ENCODE data around the gene ARHGAP20.

ARHGAP20 gene

DNA sequence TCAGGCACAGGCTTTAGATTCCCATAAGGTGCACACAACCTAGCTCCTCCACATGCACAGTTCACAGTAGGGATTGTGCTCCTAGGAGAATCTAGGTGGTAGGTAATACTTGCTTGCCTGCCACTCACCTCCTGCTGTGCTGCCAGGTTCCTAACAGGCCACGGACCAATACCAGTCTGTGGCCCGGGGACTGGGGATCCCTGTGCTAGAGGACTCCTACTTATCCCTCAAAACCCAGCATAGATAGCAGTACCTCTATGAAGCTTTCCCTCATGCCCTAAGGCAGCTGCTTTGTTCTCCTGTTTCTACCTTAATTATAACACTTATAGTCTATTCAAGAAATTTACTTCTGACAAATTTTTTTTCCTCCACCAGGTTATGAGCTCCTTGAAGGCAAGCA is 36.7 kb downstream of the ARHGAP20 start:
- 0 out of 2 replicates have a peak, but pooled peaks cover 2% of the 10 kb centered on the region for H3K9me2 ChIP-seq (replicated peaks; ENCODE audit: insufficient read depth, low read length)
- H3K36me3 ChIP-seq (replicated peaks; ENCODE audit: insufficient read depth, low read length): no peaks in the 10 kb centered on the region
- no peaks in the 10 kb centered on the region for H3K4me1 ChIP-seq (ENCODE audit: low read length)
- no peaks in the 10 kb centered on the region for H4K20me1 ChIP-seq (ENCODE audit: insufficient read depth, low read length)
- no peak overlapping the region for H3K27ac ChIP-seq (ENCODE audit: low read length)
- no peak for TF ChIP-seq EZH2phosphoT487 (IDR thresholded peaks at IDR 0.05; ENCODE audit: low read length)
- no peak for TF ChIP-seq EZH2 (optimal IDR thresholded peaks at IDR 0.05; ENCODE audit: low read depth, low read length)
- TF ChIP-seq, protein P1, sequence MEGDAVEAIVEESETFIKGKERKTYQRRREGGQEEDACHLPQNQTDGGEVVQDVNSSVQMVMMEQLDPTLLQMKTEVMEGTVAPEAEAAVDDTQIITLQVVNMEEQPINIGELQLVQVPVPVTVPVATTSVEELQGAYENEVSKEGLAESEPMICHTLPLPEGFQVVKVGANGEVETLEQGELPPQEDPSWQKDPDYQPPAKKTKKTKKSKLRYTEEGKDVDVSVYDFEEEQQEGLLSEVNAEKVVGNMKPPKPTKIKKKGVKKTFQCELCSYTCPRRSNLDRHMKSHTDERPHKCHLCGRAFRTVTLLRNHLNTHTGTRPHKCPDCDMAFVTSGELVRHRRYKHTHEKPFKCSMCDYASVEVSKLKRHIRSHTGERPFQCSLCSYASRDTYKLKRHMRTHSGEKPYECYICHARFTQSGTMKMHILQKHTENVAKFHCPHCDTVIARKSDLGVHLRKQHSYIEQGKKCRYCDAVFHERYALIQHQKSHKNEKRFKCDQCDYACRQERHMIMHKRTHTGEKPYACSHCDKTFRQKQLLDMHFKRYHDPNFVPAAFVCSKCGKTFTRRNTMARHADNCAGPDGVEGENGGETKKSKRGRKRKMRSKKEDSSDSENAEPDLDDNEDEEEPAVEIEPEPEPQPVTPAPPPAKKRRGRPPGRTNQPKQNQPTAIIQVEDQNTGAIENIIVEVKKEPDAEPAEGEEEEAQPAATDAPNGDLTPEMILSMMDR (IDR thresholded peaks at IDR 0.05; ENCODE audit: low read length): no peak
- H3K9me3 ChIP-seq (replicated peaks; ENCODE audit: insufficient read depth, low read length): no peaks in the 10 kb centered on the region
- H3K9ac ChIP-seq (ENCODE audit: low read length): no peak overlapping the region
- H3K4me3 ChIP-seq (ENCODE audit: low read length): no peak overlapping the region
- H2AFZ ChIP-seq (ENCODE audit: low read length): no peak overlapping the region
- no peak overlapping the region for H3K4me2 ChIP-seq (ENCODE audit: low read depth, low read length)
- H3K27me3 ChIP-seq (replicated peaks; ENCODE audit: insufficient read depth, low read length): no peaks in the 10 kb centered on the region
- no peaks in the 10 kb centered on the region for H3K79me2 ChIP-seq (ENCODE audit: low read length)
- H3F3A ChIP-seq (ENCODE audit: insufficient read depth, low read length): no peaks in the 10 kb centered on the region
- DNase-seq: no peak

DNA sequence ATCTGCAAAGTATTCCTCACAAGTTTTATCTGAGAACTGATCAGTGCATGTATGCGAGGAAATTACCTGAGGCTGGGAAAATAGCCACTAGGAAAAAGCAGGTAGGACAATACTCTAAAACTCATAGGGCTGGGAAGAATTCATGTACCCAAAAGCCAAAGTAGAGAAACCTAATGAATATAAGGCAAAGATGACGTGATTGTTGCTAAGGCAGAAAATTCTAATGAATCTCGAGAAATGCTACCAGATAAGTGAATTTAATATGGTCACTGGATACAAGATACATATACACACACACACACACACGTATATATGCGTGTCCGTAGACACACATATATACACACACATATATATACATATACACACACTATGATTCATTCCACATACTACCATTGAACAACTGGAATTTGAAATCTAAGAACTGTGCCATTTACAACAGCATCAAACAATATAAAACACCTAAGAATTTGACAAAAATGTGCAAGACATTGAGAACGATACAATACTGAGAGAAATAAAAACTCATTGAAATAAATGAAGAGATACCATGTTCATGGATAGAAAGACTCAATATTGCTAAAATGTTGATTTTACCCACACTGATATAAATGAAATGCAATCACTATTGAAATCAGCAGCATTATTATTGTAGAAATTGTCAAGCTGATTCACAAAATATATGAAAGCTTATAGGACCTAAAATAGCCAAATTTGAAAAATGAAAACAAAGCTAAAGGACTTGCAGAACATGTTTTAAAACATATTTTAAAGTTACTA is 46.4 kb downstream of the ARHGAP20 start:
- H3F3A ChIP-seq (ENCODE audit: insufficient read depth, low read length): no peaks in the 10 kb centered on the region
- no peaks in the 10 kb centered on the region for H4K20me1 ChIP-seq (ENCODE audit: insufficient read depth, low read length)
- H3K36me3 ChIP-seq (replicated peaks; ENCODE audit: insufficient read depth, low read length): no peaks in the 10 kb centered on the region
- no peak overlapping the region for H3K4me2 ChIP-seq (ENCODE audit: low read depth, low read length)
- H3K9me2 ChIP-seq (replicated peaks; ENCODE audit: insufficient read depth, low read length): no peaks in the 10 kb centered on the region
- H3K27me3 ChIP-seq (replicated peaks; ENCODE audit: insufficient read depth, low read length): no peaks in the 10 kb centered on the region
- H3K9ac ChIP-seq (ENCODE audit: low read length): no peak overlapping the region
- no peak for TF ChIP-seq EZH2phosphoT487 (IDR thresholded peaks at IDR 0.05; ENCODE audit: low read length)
- TF ChIP-seq, protein P1 (IDR thresholded peaks at IDR 0.05; ENCODE audit: low read length): no peak
- H3K4me3 ChIP-seq (ENCODE audit: low read length): no peak overlapping the region
- H3K27ac ChIP-seq (ENCODE audit: low read length): no peak overlapping the region
- no peaks in the 10 kb centered on the region for H3K79me2 ChIP-seq (ENCODE audit: low read length)
- no peaks in the 10 kb centered on the region for H3K4me1 ChIP-seq (ENCODE audit: low read length)
- no peak overlapping the region for H2AFZ ChIP-seq (ENCODE audit: low read length)
- no peak for DNase-seq
- no peaks in the 10 kb centered on the region for H3K9me3 ChIP-seq (replicated peaks; ENCODE audit: insufficient read depth, low read length)

DNA sequence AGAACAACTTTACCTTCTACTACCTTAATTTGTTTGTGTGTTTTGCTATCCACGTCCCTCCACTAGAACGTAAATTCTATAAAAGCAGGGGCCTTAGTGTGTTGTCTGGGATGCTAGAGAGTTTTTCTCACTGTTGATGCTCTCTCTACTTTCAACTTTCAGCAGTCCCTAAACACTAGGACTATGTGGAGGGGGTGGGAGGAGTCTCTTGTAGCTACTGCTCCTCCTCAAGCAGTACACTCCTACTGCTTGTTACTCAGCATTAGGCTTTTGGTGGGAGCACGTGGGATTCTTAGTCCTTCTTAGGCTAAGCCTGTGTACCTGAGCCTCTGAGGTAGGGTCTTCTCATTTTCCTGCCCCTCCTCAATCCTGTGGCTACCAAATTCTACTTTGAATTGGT is 56.3 kb downstream of the ARHGAP20 start:
- no peak overlapping the region for H3K4me3 ChIP-seq (ENCODE audit: low read length)
- DNase-seq: no peak
- H3K27ac ChIP-seq (ENCODE audit: low read length): no peak overlapping the region
- no peaks in the 10 kb centered on the region for H3K36me3 ChIP-seq (replicated peaks; ENCODE audit: insufficient read depth, low read length)
- no peaks in the 10 kb centered on the region for H3F3A ChIP-seq (ENCODE audit: insufficient read depth, low read length)
- H2AFZ ChIP-seq (ENCODE audit: low read length): no peak overlapping the region
- no peak overlapping the region for H3K9ac ChIP-seq (ENCODE audit: low read length)
- H3K79me2 ChIP-seq (ENCODE audit: low read length): no peaks in the 10 kb centered on the region
- H3K9me2 ChIP-seq (replicated peaks; ENCODE audit: insufficient read depth, low read length): no peaks in the 10 kb centered on the region
- no peaks in the 10 kb centered on the region for H3K4me1 ChIP-seq (ENCODE audit: low read length)
- H3K9me3 ChIP-seq (replicated peaks; ENCODE audit: insufficient read depth, low read length): no peaks in the 10 kb centered on the region
- no peaks in the 10 kb centered on the region for H4K20me1 ChIP-seq (ENCODE audit: insufficient read depth, low read length)
- TF ChIP-seq EZH2phosphoT487 (IDR thresholded peaks at IDR 0.05; ENCODE audit: low read length): no peak
- no peak for TF ChIP-seq EZH2 (optimal IDR thresholded peaks at IDR 0.05; ENCODE audit: low read depth, low read length)
- TF ChIP-seq, protein P1 (IDR thresholded peaks at IDR 0.05; ENCODE audit: low read length): no peak
- no peaks in the 10 kb centered on the region for H3K27me3 ChIP-seq (replicated peaks; ENCODE audit: insufficient read depth, low read length)
- H3K4me2 ChIP-seq (ENCODE audit: low read depth, low read length): no peak overlapping the region
